ENCODE data around the gene SLC40A1. TPM values are rescaled to one million over a fixed set of nuclear protein-coding genes. Genes with fewer than 3 reads are reported as not detected.

The SLC40A1 gene
- total and polyA plus RNA-seq, 7 donors, result 34.9 to 280 (median 52.1) TPM

DNA sequence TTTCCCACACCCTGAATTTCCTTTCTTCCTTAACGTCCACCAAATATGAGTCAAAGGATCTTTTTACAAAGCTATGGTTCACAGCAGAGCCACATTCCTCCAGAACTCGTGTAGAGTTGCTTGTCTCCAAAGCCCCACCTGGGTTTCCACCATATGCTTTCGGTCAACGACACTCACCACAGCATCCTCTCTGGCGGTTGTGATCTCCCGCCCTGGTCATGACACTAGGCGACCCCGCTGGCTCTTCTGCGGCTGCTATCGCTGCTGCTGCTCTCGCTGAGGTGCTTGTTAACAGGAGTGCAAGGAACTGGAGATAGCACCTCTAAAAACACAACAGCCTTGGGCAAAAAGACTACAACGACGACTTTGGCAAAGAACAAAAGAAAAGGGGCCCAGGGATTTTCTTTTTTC, 340 bp downstream of the SLC40A1 start:
- H3K9me3 ChIP-seq, result no peaks in the 10 kb centered on the region
- intact Hi-C loops (cut with DNase I), result loop anchor here (5.0 kb wide), 2 partner anchors 113 to 138 kb away; partner anchors contain the start of gene WDR75
- H3K27ac ChIP-seq, result peak overlapping the region; percentile 83 to 93 (median 86)
- DNase-seq, result peak; percentile 63
- peak overlapping the region; percentile 58 to 73 (median 64) for H3K4me3 ChIP-seq
- TF ChIP-seq EP300 (IDR thresholded peaks at IDR 0.05) (no peak), POLR2AphosphoS5 (IDR thresholded peaks at IDR 0.05) (no peak), POLR2A (IDR thresholded peaks at IDR 0.05) (no peak)
- TF ChIP-seq, protein P1, sequence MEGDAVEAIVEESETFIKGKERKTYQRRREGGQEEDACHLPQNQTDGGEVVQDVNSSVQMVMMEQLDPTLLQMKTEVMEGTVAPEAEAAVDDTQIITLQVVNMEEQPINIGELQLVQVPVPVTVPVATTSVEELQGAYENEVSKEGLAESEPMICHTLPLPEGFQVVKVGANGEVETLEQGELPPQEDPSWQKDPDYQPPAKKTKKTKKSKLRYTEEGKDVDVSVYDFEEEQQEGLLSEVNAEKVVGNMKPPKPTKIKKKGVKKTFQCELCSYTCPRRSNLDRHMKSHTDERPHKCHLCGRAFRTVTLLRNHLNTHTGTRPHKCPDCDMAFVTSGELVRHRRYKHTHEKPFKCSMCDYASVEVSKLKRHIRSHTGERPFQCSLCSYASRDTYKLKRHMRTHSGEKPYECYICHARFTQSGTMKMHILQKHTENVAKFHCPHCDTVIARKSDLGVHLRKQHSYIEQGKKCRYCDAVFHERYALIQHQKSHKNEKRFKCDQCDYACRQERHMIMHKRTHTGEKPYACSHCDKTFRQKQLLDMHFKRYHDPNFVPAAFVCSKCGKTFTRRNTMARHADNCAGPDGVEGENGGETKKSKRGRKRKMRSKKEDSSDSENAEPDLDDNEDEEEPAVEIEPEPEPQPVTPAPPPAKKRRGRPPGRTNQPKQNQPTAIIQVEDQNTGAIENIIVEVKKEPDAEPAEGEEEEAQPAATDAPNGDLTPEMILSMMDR (IDR thresholded peaks at IDR 0.05), result no peak
- H3K4me1 ChIP-seq, result peaks cover 0 to 24% (median 7%) of the 10 kb centered on the region in 4 donors
- 1 to 2% methylated on average over 13 of the region's 13 CpGs for WGBS, 2 donors
- peaks cover 0 to under 1% (median under 1%) of the 10 kb centered on the region in 4 donors for H3K36me3 ChIP-seq
- no peaks in the 10 kb centered on the region for H3K27me3 ChIP-seq

DNA sequence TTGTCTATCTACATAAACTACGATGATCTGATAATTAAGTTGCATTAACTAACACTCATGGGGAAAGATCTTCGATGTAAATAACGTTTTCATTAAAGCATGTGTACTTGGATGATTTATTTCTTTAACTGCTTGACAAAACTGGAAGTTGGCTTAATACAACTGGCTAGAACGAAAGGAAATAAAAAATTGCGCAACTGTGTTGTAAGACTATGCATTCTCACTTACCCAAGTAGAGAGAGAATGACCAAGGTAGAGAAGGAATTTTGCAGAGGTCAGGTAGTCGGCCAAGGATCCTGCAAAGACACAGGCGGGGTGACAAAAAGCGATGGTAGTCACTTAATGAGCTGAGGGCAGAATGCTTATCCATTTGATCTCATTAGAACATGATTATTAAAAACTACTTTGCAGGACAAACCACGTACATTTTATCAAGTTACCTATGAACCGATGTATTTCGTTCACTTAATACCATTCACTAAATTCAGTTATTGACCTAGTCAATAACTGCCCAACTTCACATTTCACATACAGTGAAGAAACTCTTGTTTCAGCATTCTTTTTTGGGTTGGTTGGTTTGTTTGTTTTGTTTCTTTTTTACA, 900 bp downstream of the SLC40A1 start:
- H3K9me3 ChIP-seq, result no peaks in the 10 kb centered on the region
- peaks cover 0 to 6% (median 3%) of the 10 kb centered on the region in 4 donors for H3K36me3 ChIP-seq
- peak overlapping the region; percentile 58 to 73 (median 64) for H3K4me3 ChIP-seq
- H3K4me1 ChIP-seq, result peaks cover 0 to 24% (median 7%) of the 10 kb centered on the region in 4 donors
- H3K27me3 ChIP-seq, result no peaks in the 10 kb centered on the region
- TF ChIP-seq POLR2AphosphoS5 (IDR thresholded peaks at IDR 0.05), result peak in 3 of 4 donors; percentile 10 to 58 (median 55)
- no peak for TF ChIP-seq POLR2A (IDR thresholded peaks at IDR 0.05)
- TF ChIP-seq, protein P1 (IDR thresholded peaks at IDR 0.05), result no peak
- intact Hi-C loops (cut with DNase I), result loop anchor here (5.0 kb wide), 2 partner anchors 112 to 137 kb away; partner anchors contain the start of gene WDR75
- no peak for DNase-seq
- 49 to 58% methylated on average over 11 of the region's 11 CpGs for WGBS, 2 donors
- peak overlapping the region; percentile 83 to 93 (median 86) for H3K27ac ChIP-seq

DNA sequence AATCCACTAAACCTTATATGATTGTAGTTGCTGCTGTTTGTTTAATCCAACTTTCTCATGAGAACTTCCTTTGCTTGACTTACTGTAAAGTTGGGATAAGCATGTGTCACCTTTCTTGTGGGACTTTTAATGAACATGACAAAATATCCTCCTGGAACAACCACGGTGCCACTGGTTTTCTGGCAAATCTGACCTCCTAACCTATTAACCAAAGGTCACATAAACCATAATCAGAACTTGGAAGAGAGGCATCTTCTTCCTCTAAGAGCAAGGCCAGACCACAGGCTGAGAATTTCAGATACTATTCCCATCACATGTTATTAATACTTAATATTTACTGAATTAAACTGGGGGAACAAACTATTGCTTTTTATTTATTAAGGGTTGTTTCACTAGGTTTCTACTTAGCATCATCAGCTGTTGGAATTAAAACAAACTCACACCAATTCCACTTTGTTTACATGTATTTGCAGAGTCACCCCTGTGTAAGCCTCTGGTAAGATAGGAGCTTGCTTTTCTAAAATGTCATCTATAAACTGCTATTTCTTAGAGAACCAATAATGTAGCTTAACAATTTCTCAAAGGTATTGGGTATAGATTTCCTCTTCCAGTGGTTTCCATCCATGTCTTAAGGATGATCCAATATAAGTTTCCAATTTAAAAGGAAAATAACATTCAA, 2.2 kb downstream of the SLC40A1 start:
- Histone ChIP-seq H3K4me3 (peak overlapping the region; percentile 58 to 73 (median 64)), H3K27ac (peak overlapping the region in 1 of 4 donors; percentile 93), H3K27me3 (no peaks in the 10 kb centered on the region), H3K4me1 (peaks cover 0 to 24% (median 7%) of the 10 kb centered on the region in 4 donors), H3K36me3 (peaks cover 0 to 19% (median 8%) of the 10 kb centered on the region in 4 donors), H3K9me3 (no peaks in the 10 kb centered on the region)
- TF ChIP-seq EP300 (IDR thresholded peaks at IDR 0.05) (no peak), POLR2AphosphoS5 (IDR thresholded peaks at IDR 0.05) (no peak), POLR2A (IDR thresholded peaks at IDR 0.05) (no peak)
- TF ChIP-seq, protein P1 (IDR thresholded peaks at IDR 0.05), result no peak
- intact Hi-C loops (cut with DNase I), result no loop called here
- 41 to 63% methylated on average over 1 of the region's 1 CpG for WGBS, 2 donors
- no peak for DNase-seq

DNA sequence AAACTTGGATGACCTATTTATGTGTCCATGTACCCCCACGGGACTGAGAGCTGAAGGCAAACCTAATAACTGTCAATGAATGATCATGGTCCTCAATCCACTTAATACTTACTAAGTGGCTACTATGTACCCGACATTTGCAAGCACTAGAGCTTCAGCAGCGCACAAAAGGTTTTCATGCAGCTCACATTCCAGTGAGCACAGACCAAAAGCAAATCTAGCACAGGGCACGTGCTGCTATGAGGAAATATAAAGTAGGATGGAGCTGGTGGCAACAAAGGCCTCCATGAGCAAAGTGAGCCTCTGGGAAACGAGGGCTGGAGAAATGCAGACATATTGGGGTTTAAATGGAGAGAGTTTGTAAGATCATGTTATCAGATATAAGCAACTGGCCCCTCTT, 3.5 kb downstream of the SLC40A1 start:
- intact Hi-C loops (cut with DNase I), result no loop called here
- peaks cover 0 to 32% (median 9%) of the 10 kb centered on the region in 4 donors for H3K36me3 ChIP-seq
- no peak overlapping the region for H3K27ac ChIP-seq
- 63 to 72% methylated on average over 5 of the region's 5 CpGs for WGBS, 2 donors
- no peaks in the 10 kb centered on the region for H3K9me3 ChIP-seq
- H3K27me3 ChIP-seq, result no peaks in the 10 kb centered on the region
- H3K4me3 ChIP-seq, result peak overlapping the region in 1 of 4 donors; percentile 1
- DNase-seq, result no peak
- peaks cover 0 to 24% (median 7%) of the 10 kb centered on the region in 4 donors for H3K4me1 ChIP-seq
- TF ChIP-seq, protein P1 (IDR thresholded peaks at IDR 0.05), result no peak
- TF ChIP-seq EP300 (IDR thresholded peaks at IDR 0.05), result no peak
- no peak for TF ChIP-seq POLR2AphosphoS5 (IDR thresholded peaks at IDR 0.05)

Measured in sigmoid colon (tissue), 7 donors.